HepG2 (cell line): ENCODE results near the gene KCNMA1. TPM values are rescaled to one million over a fixed set of nuclear protein-coding genes. Genes with fewer than 3 reads are reported as not detected.

Experiments
- ATAC-seq: fragments of 200-7000 bp; cut with Tn5 transposase; 3 replicates; pipeline ENCODE4 v1.9.1; 2020; ENCODE audit warnings: mild to moderate bottlenecking, moderate library complexity
- BruUV-seq: library from RNA; stranded (reverse); fragments of 400-500 nt; replicated peaks from 2 replicates; lab custom pipeline; 2021; lab: Mats Ljungman, UMichigan
- CTCF ChIA-PET: fragments of 300-600 bp; formaldehyde crosslinking; extraction: SDS; loops from one replicate; lab custom pipeline; 2021; ENCODE audit warnings: low total read pairs, inconsistent platforms, low intra/inter-chr PET ratio; lab: Yijun Ruan, JAX
- POLR2A ChIA-PET: fragments of 350-600 bp; sonication (Branson Sonifier 250); formaldehyde crosslinking; loops from one replicate; lab custom pipeline; 2020; ENCODE audit warnings: antibody characterized with exemption, inconsistent platforms; lab: Yijun Ruan, JAX
- DNase-seq: peaks from one replicate; pipeline ENCODE4 v3.0.0-alpha.2; 2015; ENCODE audit warnings: low spot score
- FAIRE-seq: peaks from 3 replicates; lab custom pipeline; 2011; peaks lifted over from hg19 to GRCh38; lab: Jason Lieb, UNC
- H2AFZ ChIP-seq: one replicate; pipeline ENCODE4 v1.6.1; 2011; ENCODE audit warnings: low read length, inconsistent platforms
- H3K27ac ChIP-seq: fragments of 300-600 bp; 3 replicates; pipeline ENCODE4 v1.8.0; 2011; ENCODE audit warnings: mixed run types, mild to moderate bottlenecking, mixed read lengths, low read length, inconsistent platforms; ENCODE audit not compliant: insufficient read depth; ENCODE audit errors: extremely low read length
- H3K27me3 ChIP-seq, 2 experiments: fragments of 200-600 bp in 1 of 2; 2 replicates in 1 of 2; 3 replicates in 1 of 2; pipeline versions ENCODE4 v1.6.0 to v1.8.0; 2011; ENCODE audit warnings: low read length in 2 of 2, mild to moderate bottlenecking in 2 of 2, moderate library complexity in 2 of 2, inconsistent platforms in 1 of 2; ENCODE audit not compliant: insufficient read depth in 2 of 2, control insufficient read depth in 1 of 2
- H3K36me3 ChIP-seq, 2 experiments: fragments of 200-600 bp in 1 of 2; replicated peaks in 1 of 2; 2 replicates in 1 of 2; 3 replicates in 1 of 2; pipeline versions ENCODE4 v1.5.1 to v1.8.0; 2011; ENCODE audit warnings: low read length in 2 of 2, inconsistent platforms in 1 of 2; ENCODE audit not compliant: insufficient read depth in 2 of 2, control insufficient read depth in 1 of 2
- H3K4me1 ChIP-seq: 2 replicates; pipeline ENCODE4 v1.5.1; 2012; ENCODE audit warnings: low read length, inconsistent platforms; ENCODE audit not compliant: insufficient read depth
- H3K4me2 ChIP-seq: 2 replicates; pipeline ENCODE4 v1.6.0; 2011; ENCODE audit warnings: low read depth, low read length, inconsistent platforms
- H3K4me3 ChIP-seq, 3 experiments: fragments of 200-600 bp in 1 of 3; sonication (generic), shearing (Covaris generic) in 1 of 3; replicated peaks in 1 of 3; 2 replicates each; pipeline ENCODE4 v1.5.1; 2011 to 2016; ENCODE audit warnings: low read length in 3 of 3, inconsistent platforms in 2 of 3, low read depth in 2 of 3, mild to moderate bottlenecking in 2 of 3, control low read depth in 1 of 3, mixed read lengths in 1 of 3; ENCODE audit not compliant: insufficient read depth in 1 of 3
- H3K79me2 ChIP-seq: one replicate; pipeline ENCODE4 v1.6.1; 2011; ENCODE audit warnings: low read length, inconsistent platforms; ENCODE audit not compliant: insufficient read depth
- H3K9ac ChIP-seq: 2 replicates; pipeline ENCODE4 v1.6.0; 2011; ENCODE audit warnings: mild to moderate bottlenecking, low read depth, low read length, inconsistent platforms; ENCODE audit not compliant: insufficient read depth
- H3K9me3 ChIP-seq: 2 replicates; pipeline ENCODE4 v1.5.1; 2012; ENCODE audit warnings: mild to moderate bottlenecking, low read length
- H4K20me1 ChIP-seq: 2 replicates; pipeline ENCODE4 v1.6.0; 2011; ENCODE audit warnings: inconsistent platforms, mild to moderate bottlenecking, low read length, moderate library complexity; ENCODE audit not compliant: insufficient read depth
- CEBPB ChIP-seq: IDR thresholded peaks from 2 replicates; pipeline ENCODE4 v1.6.1; 2011; ENCODE audit warnings: low read depth, low read length, improper control_type of control experiment, borderline replicate concordance
- ETS1 ChIP-seq: sonication (generic); formaldehyde crosslinking; IDR thresholded peaks from 2 replicates; pipeline ENCODE4 v1.4.0; 2020; ENCODE audit warnings: missing genetic modification reagents
- FUBP1 ChIP-seq: sonication (generic); formaldehyde crosslinking; IDR thresholded peaks from 2 replicates; pipeline ENCODE4 v1.5.1; 2020; ENCODE audit warnings: missing genetic modification reagents, mild to moderate bottlenecking, borderline replicate concordance
- KLF16 ChIP-seq, 2 experiments: sonication (generic) in 1 of 2; formaldehyde crosslinking in 1 of 2; IDR thresholded peaks; 2 replicates each; pipeline versions ENCODE4 v1.6.1 to v1.8.0; 2016 to 2023; ENCODE audit warnings: missing genetic modification reagents in 2 of 2, missing compliant biosample characterization in 1 of 2
- MIXL1 ChIP-seq: IDR thresholded peaks from 2 replicates; pipeline ENCODE4 v1.6.1; 2016
- SMAD3 ChIP-seq: sonication (generic); formaldehyde crosslinking; IDR thresholded peaks from 2 replicates; pipeline ENCODE4 v1.4.0; 2020; ENCODE audit warnings: missing genetic modification reagents
- ZSCAN20 ChIP-seq: sonication (generic); formaldehyde crosslinking; IDR thresholded peaks from 2 replicates; pipeline ENCODE4 v1.4.0; 2020; ENCODE audit warnings: missing genetic modification reagents, mild to moderate bottlenecking, borderline replicate concordance
- WGBS: methylation state at CpG from one replicate; pipeline ENCODE4 v1.1.6; 2017; ENCODE audit warnings: low lambda C conversion rate; 5-methylcytosine and 5-hydroxymethylcytosine counted together
- in situ Hi-C: cut with HindIII; loops from 2 replicates; pipeline ENCODE4 v1.10.0; 2017; ENCODE audit warnings: low pct_unique_long_range_greater_than_20kb; ENCODE audit not compliant: extremely low pct_ligation_motif_present
- intact Hi-C: fragments of 100-400 bp; cut with micrococcal nuclease; formaldehyde crosslinking; loops from one replicate; pipeline ENCODE4 v1.10.0; 2022; ENCODE audit not compliant: unreplicated experiment
- polyA plus RNA-seq, 8 experiments: library from polyadenylated mRNA; depleted of rRNA in 3 of 8; stranded (reverse) in 7 of 8; unstranded in 1 of 8; fragments of >200 nt; fragmentation: Illumina TruSeq in 4 of 8; extraction: Trizol in 4 of 8; gene quantifications; 2 replicates each; pipeline versions ENCODE4 v1.2.1 to v1.2.3, GENCODE V29; 2011 to 2016; ENCODE audit warnings: low read depth in 4 of 8, missing spikeins in 1 of 8, mixed read lengths in 1 of 8; ENCODE audit not compliant: insufficient read depth in 1 of 8
- total RNA-seq, 5 experiments: library from RNA; depleted of rRNA; stranded (reverse); fragments of >200 nt; fragmentation: Illumina TruSeq; extraction: Trizol; gene quantifications; 2 replicates each; pipeline ENCODE4 v1.2.3, GENCODE V29; 2016; ENCODE audit warnings: low read depth in 1 of 5

The KCNMA1 gene
- total and polyA plus RNA-seq, 2 of the 13 experiments (the other 11 are each of a cell fraction or from before 2014, with no cell fraction given) = 0.02 TPM; not detected in 1

GRCh38 chr10:77544617-77545016, 93.0 kb downstream of the KCNMA1 start:
- Histone ChIP-seq H2AFZ (no peak overlapping the region), H3K9me3 (no peaks in the 10 kb centered on the region), H3K4me3 (no peak overlapping the region), H4K20me1 (no peaks in the 10 kb centered on the region)
- CTCF ChIA-PET = no interaction called here
- intact Hi-C loops = no loop called here
- POLR2A ChIA-PET = no interaction called here
- peak; percentile 47; the same call in 1 of the 2 replicates for TF ChIP-seq CEBPB
- no peak for TF ChIP-seq SMAD3
- TF ChIP-seq, all 625 proteins: peak for 1
- no TSS peak for BruUV-seq
- 14% methylated on average over 1 of the region's 1 CpG for WGBS
- in situ Hi-C loops = no loop called here
- ATAC-seq (no peak), FAIRE-seq (no peak), DNase-seq (no peak)
- no peaks in the 10 kb centered on the region; a peak in 1 of 5 replicates for H3K27me3 ChIP-seq
- H3K4me1 ChIP-seq = no peaks in the 10 kb centered on the region
- H3K36me3 ChIP-seq = no peaks in the 10 kb centered on the region
- no peak overlapping the region for H3K9ac ChIP-seq
- H3K27ac ChIP-seq = no peak overlapping the region
- H3K4me2 ChIP-seq = no peak overlapping the region
- no peaks in the 10 kb centered on the region for H3K79me2 ChIP-seq

- no TSS peak for BruUV-seq
- Histone ChIP-seq H2AFZ (no peak overlapping the region), H4K20me1 (no peaks in the 10 kb centered on the region), H3K27me3 (peaks cover 0 to 4% of the 10 kb centered on the region in 2 experiments; a peak in 1 of 5 replicates), H3K4me2 (no peak overlapping the region)
- CTCF ChIA-PET = no interaction called here
- FAIRE-seq = no peak
- TF ChIP-seq FUBP1 (CRISPR knock-in tag) = no peak
- TF ChIP-seq MIXL1 = no peak
- TF ChIP-seq ZSCAN20 (CRISPR knock-in tag) = no peak
- TF ChIP-seq KLF16 (CRISPR knock-in tag; IDR thresholded peaks at IDR 0.05) = no peak
- TF ChIP-seq ETS1 (CRISPR knock-in tag) = no peak
- TF ChIP-seq, all 625 proteins: peak for 0
- WGBS = 43% methylated on average over 2 of the region's 2 CpGs
- Histone ChIP-seq H3K9me3 (no peaks in the 10 kb centered on the region), H3K9ac (no peak overlapping the region), H3K27ac (no peak overlapping the region), H3K4me1 (no peaks in the 10 kb centered on the region), H3K79me2 (no peaks in the 10 kb centered on the region), H3K4me3 (no peak overlapping the region), H3K36me3 (no peaks in the 10 kb centered on the region)
- intact Hi-C loops = no loop called here
- ATAC-seq (no peak), DNase-seq (no peak)
- in situ Hi-C loops = no loop called here
- POLR2A ChIA-PET = no interaction called here
These were observed 94.8 kb downstream of the KCNMA1 start for GRCh38 chr10:77542710-77543259.
